HUES48 (cell line): ENCODE results near the gene MRFAP1.

ENCODE experiments used
- H3K27ac ChIP-seq: one replicate; pipeline ENCODE4 v1.7.0; 2013; ENCODE audit warnings: low read depth, low read length, inconsistent platforms
- H3K27me3 ChIP-seq: 2 replicates; pipeline ENCODE4 v1.6.1; 2013; ENCODE audit warnings: mild to moderate bottlenecking, low read length; ENCODE audit not compliant: control insufficient read depth, insufficient read depth
- H3K36me3 ChIP-seq: 2 replicates; pipeline ENCODE4 v1.6.1; 2013; ENCODE audit warnings: low read length; ENCODE audit not compliant: control insufficient read depth, insufficient read depth
- H3K4me1 ChIP-seq: 2 replicates; pipeline ENCODE4 v1.6.1; 2013; ENCODE audit warnings: mild to moderate bottlenecking, low read length; ENCODE audit not compliant: control insufficient read depth, insufficient read depth
- H3K4me3 ChIP-seq: 2 replicates; pipeline ENCODE4 v1.5.1; 2013; ENCODE audit warnings: mild to moderate bottlenecking, low read depth, low read length
- H3K9ac ChIP-seq: 2 replicates; pipeline ENCODE4 v1.6.1; 2013; ENCODE audit warnings: mild to moderate bottlenecking, low read depth, low read length, moderate library complexity
- H3K9me3 ChIP-seq: 2 replicates; pipeline ENCODE4 v1.6.1; 2013; ENCODE audit warnings: low read length; ENCODE audit not compliant: control insufficient read depth, insufficient read depth

Gene MRFAP1

DNA sequence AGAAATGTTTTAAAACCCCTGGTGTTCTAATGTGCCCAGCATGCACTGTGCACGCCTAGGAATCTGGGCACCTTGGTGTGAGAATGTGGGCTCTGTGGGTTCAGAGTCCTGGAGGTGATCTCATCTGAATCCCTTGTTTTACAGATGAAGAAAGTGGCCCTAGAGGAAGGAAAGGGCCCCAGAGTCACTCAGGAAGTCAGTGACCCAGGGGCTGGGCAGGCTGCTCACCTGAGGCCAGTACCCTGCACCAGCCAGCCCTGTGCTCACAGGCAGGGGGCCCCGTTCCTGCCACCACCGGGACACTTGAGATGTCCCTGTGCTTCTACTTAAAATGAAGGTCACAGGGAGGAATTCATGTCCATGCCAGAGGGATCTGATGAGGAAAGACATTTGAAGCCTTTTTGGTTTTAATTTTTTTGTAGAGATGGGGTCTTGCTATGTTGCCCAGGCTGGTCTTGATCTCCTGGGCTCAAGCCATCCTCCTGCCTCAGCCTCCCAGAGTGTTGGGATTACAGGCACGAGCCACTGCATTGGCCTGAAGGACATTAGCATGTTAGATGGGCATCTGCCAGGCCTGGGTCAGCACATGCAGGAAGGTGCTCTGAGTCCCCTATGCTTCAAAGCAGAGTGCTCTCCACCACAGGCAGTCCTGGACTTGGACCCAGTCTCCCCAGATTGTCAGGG, 45.8 kb downstream of the MRFAP1 start:
- Histone ChIP-seq H3K9me3 (no peaks in the 10 kb centered on the region), H3K4me1 (peaks cover 10% of the 10 kb centered on the region; the same call in 1 of the 2 replicates), H3K9ac (no peak overlapping the region), H3K27me3 (no peaks in the 10 kb centered on the region), H3K27ac (no peak overlapping the region), H3K4me3 (no peak overlapping the region), H3K36me3 (no peaks in the 10 kb centered on the region)

GRCh38 chr4:6687947-6688878, 47.7 kb downstream of the MRFAP1 start:
- Histone ChIP-seq H3K36me3 (no peaks in the 10 kb centered on the region), H3K9ac (no peak overlapping the region), H3K9me3 (no peaks in the 10 kb centered on the region), H3K27ac (peak overlapping the region; percentile 76), H3K4me1 (peaks cover 10% of the 10 kb centered on the region; the same call in 1 of the 2 replicates), H3K4me3 (no peak overlapping the region), H3K27me3 (no peaks in the 10 kb centered on the region)

- Histone ChIP-seq H3K4me1 (peaks cover 10% of the 10 kb centered on the region; the same call in 1 of the 2 replicates), H3K27me3 (no peaks in the 10 kb centered on the region), H3K36me3 (no peaks in the 10 kb centered on the region), H3K9ac (no peak overlapping the region), H3K27ac (peak overlapping the region; percentile 76), H3K9me3 (no peaks in the 10 kb centered on the region), H3K4me3 (no peak overlapping the region)
Observed at GRCh38 chr4:6688879-6689505, 48.5 kb downstream of the MRFAP1 start.

DNA sequence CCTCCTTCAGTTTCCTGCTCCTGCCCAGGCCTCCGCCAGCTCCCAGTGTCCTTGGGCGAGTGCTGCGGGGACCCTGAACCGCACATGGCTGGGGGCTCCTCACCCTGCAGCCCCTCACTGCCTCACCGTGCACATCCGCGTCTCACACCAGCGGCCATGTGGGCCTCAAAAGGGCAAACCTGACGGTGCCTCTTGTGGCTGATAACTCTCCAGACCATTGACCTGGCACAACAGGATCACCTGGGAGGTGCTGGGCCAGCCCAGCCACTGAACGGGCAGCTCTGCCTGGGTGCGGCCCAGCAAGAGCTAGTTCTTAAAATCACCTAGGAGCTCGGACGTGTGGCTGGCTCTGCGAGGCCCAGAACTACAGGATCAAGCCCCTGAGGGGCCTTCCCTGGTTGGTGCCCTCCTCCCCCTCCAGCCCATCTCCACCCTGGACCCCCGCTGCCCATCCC, 49.0 kb downstream of the MRFAP1 start:
- Histone ChIP-seq H3K4me1 (peaks cover 10% of the 10 kb centered on the region; the same call in 1 of the 2 replicates), H3K27ac (peak overlapping the region; percentile 76), H3K4me3 (no peak overlapping the region), H3K27me3 (no peaks in the 10 kb centered on the region), H3K36me3 (no peaks in the 10 kb centered on the region), H3K9ac (no peak overlapping the region), H3K9me3 (no peaks in the 10 kb centered on the region)
